NCI-H524 treated with DMSO at 0.1 percent for 48 hours (cell line): ENCODE data around the gene HNMT.

Source experiments
- DNase-seq: peaks from one replicate; lab custom pipeline; 2025; lab: John Stamatoyannopoulos, UW

HNMT gene

DNA sequence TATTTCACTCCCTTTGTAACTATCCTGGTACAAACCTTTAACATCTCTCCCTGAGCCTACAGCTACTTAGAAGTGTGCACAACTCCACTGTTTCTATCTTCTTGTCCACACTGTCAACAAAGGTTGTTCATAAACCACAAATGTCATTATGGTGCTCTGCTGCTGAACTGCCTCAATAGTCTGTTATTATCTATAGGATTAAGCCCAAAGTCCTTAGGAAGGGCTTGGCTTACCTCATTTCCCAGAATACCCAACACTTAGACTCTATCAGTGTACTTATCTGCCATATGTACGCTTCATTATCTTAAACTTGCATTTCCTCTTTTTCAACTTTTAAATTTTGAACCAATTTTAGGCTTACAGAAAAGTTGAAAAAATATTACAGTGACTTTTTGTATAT, 94.2 kb downstream of the HNMT start:
- no peak for DNase-seq

DNA sequence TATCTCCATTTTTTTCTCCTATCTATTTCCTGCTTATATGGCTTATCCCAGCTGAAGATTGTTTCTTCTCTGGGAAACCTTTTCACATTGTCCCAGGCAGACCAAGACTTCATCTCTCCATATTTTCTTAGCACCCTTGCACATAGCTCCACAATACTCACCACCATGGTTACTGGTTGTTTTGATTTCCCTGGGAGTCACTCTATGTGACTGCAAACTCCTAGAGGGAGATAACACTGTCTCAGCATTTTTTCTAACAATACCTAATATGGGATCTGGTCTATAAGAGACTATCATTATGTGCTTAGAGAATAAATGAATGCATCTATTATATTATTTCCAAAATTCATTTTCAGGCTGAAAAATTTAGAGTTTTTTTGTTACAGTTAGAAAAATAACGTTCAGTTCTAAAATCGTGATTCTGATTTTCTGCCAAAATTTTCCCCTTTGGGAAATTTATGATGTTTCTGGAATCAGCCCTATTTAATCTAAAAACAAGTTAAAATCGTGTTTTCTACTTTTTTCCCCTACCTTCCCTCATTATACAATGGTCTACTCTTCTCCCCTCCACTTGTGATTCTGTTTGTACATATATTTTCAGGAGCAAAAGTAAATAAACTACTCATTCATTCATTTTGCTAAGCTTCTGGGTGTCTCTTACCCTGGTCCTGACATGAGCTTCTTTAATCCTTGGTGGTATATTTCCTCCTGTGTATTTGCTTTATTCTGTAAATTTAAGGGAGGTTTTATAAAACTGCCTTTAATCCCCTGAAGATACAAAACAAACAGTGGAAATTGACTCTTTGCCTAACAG, 95.4 kb downstream of the HNMT start:
- DNase-seq: no peak

GRCh38 chr2:138060301-138060635, 96.0 kb downstream of the HNMT start:
- DNase-seq: no peak

DNA sequence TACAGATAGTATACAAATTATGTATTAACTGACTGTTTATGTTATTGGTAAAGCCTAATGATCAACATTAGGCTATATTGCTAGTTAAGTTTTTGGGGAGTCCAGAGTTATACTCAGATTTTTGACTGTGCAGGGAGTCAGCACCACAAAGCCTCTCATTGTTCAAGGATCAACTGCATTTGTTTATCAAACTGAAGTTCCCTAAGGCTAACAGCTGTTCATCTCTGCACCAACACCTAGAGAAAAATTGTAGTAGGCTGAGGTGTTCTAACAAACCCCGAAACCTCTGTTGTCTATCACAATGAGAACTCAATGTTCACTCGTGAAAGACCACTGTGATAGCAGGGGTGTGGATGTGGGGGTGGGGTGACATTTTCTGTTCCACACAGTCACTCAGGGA, 97.7 kb downstream of the HNMT start:
- no peak for DNase-seq

GRCh38 chr2:138063181-138063580, 98.9 kb downstream of the HNMT start:
- no peak for DNase-seq
